NCI-H524 (cell line): Measurements from ENCODE around the gene BHLHE23.

Experiments
- DNase-seq, 2 experiments: peaks; one replicate each; lab custom pipeline; 2025; lab: John Stamatoyannopoulos, UW

BHLHE23 gene

DNA sequence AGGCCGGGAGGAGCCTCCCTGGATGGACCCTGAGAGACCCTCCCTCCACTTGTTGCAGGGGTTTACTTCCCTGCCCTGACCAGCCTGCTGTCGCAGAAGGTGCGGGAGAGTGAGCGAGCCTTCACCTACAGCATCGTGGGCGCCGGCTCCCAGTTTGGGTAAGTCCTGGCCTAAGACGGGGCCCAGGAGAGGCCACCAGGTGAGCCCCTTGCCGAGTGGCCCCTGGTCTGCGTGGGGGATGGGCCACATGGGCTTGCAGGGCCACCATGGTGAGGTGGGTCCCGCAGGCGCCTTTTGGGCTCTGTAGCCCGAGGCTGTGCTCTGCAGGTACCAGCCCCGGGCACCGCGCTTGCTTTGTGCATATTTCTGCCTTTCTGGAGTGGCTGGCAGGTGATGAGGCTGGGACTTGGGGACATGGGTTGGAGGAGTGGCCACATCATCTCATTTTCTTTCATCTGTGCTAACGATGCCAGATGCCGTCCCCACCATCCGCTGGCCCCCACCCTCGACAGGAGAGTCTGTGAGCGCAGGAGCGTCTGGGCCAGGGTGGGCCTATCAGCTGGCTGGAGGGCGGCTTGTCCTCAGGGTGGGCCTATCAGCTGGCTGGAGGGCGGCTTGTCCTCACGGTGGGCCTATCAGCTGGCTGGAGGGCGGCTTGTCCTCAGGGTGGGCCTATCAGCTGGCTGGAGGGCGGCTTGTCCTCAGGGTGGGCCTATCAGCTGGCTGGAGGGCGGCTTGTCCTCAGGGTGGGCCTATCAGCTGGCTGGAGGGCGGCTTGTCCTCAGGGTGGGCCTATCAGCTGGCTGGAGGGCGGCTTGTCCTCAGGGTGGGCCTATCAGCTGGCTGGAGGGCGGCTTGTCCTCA lies 46.1 kb downstream of the BHLHE23 start:
- DNase-seq = peak; percentile 88 to 94

GRCh38 chr20:62959998-62960436 lies 46.7 kb downstream of the BHLHE23 start:
- DNase-seq = no peak

DNA sequence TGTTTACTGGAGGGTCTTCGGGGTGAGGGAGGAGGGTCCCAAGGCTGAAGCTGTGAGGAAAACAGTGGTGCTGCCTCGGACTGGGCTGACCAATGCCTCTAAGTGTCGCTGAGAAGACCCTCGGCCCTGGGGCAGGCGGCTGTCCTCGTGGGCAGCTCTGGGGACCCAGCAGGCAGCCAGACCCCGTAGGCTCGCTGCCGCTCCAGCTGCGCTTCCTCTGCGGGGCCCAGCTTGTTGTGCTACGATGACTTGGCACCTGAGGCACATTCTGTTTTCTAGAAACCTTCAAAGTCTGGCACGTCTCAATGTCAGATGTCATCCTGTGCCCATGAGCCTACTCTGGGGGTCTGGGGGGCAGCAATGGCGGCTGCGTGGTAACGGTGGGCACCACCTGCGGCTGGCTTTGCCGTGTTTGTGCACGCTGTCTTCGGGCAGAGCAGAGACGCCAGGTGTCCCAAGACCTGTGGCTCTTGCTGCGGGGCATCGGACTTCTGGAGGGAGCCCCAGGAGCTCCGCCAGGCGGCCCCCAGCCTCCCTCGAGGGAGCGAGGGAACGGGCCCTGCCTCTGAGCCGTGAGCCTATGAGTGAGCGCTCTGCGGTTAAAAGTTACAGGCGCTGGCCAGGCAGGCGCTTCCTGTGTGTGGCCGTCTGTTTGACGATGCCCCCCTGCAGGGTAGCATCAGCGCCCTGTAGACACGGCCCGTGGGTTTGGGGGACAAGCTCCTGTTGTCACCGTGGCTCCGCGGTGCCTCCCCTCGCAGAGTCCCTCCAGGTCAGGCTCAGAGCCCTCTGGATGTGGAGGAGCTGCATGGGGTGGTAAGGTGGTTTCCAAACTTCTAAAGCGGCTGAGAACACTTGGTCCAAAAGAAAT lies 47.4 kb downstream of the BHLHE23 start:
- DNase-seq = no peak

- DNase-seq = no peak
These were observed 48.2 kb downstream of the BHLHE23 start for GRCh38 chr20:62958388-62959100.

GRCh38 chr20:62957136-62958117 lies 49.3 kb downstream of the BHLHE23 start:
- DNase-seq = no peak

- no peak for DNase-seq
These were observed 50.2 kb downstream of the BHLHE23 start for GRCh38 chr20:62956387-62957135.
